HEK293T (cell line): Measurements from ENCODE around the gene FUT7.

Source experiments
- CTCF ChIA-PET: fragments of 350-600 bp; formaldehyde crosslinking; extraction: SDS; loops from one replicate; lab custom pipeline; 2021; ENCODE audit warnings: antibody characterized with exemption, inconsistent platforms; lab: Yijun Ruan, JAX
- POLR2A ChIA-PET: fragments of 350-600 bp; formaldehyde crosslinking; extraction: SDS; loops from one replicate; lab custom pipeline; 2020; ENCODE audit warnings: antibody characterized with exemption, inconsistent platforms; lab: Yijun Ruan, JAX
- DNase-seq: peaks from one replicate; pipeline ENCODE4 v3.0.0; 2012; ENCODE audit warnings: mixed read lengths; ENCODE audit errors: extremely low spot score
- ARNT ChIP-seq: fragments of 450-650 bp; IDR thresholded peaks from 2 replicates; pipeline ENCODE4 v1.6.1; 2017; ENCODE audit warnings: mild to moderate bottlenecking
- BHLHE40 ChIP-seq: fragments of 450-650 bp; IDR thresholded peaks from 2 replicates; pipeline ENCODE4 v1.6.1; 2016; ENCODE audit warnings: mild to moderate bottlenecking, moderate library complexity, borderline replicate concordance
- CTBP1 ChIP-seq: fragments of 450-650 bp; IDR thresholded peaks from 2 replicates; pipeline ENCODE4 v1.6.1; 2016; ENCODE audit warnings: borderline replicate concordance
- ELF4 ChIP-seq: fragments of 450-650 bp; IDR thresholded peaks from 2 replicates; pipeline ENCODE4 v1.6.1; 2017; ENCODE audit warnings: antibody characterized with exemption
- FOXA1 ChIP-seq: fragments of 450-650 bp; IDR thresholded peaks from 2 replicates; pipeline ENCODE4 v1.6.1; 2016; ENCODE audit warnings: mild to moderate bottlenecking
- FOXK2 ChIP-seq: fragments of 450-650 bp; IDR thresholded peaks from 2 replicates; pipeline ENCODE4 v1.6.1; 2016; ENCODE audit warnings: mild to moderate bottlenecking
- FOXM1 ChIP-seq: fragments of 450-650 bp; IDR thresholded peaks from 2 replicates; pipeline ENCODE4 v1.6.1; 2017; ENCODE audit warnings: mild to moderate bottlenecking, borderline replicate concordance
- HDGF ChIP-seq: fragments of 450-650 bp; IDR thresholded peaks from 2 replicates; pipeline ENCODE4 v1.6.1; 2017; ENCODE audit warnings: antibody characterized with exemption, borderline replicate concordance
- L3MBTL2 ChIP-seq: fragments of 450-650 bp; conservative IDR thresholded peaks from 2 replicates; pipeline ENCODE4 v1.6.1; 2016; ENCODE audit warnings: mild to moderate bottlenecking
- LEF1 ChIP-seq: fragments of 450-650 bp; IDR thresholded peaks from 2 replicates; pipeline ENCODE4 v1.6.1; 2017; ENCODE audit warnings: mild to moderate bottlenecking, borderline replicate concordance
- NFRKB ChIP-seq: fragments of 450-650 bp; IDR thresholded peaks from 2 replicates; pipeline ENCODE4 v1.6.1; 2016; ENCODE audit warnings: mild to moderate bottlenecking, moderate library complexity
- PKNOX1 ChIP-seq: fragments of 450-650 bp; IDR thresholded peaks from 2 replicates; pipeline ENCODE4 v1.6.1; 2016
- SP1 ChIP-seq: fragments of 450-650 bp; IDR thresholded peaks from 2 replicates; pipeline ENCODE4 v1.6.1; 2017
- SUZ12 ChIP-seq: fragments of 450-650 bp; IDR thresholded peaks from 2 replicates; pipeline ENCODE4 v1.6.1; 2016; ENCODE audit warnings: mild to moderate bottlenecking
- TARDBP ChIP-seq: fragments of 450-650 bp; IDR thresholded peaks from 2 replicates; pipeline ENCODE4 v1.6.1; 2016
- ZNF384 ChIP-seq: fragments of 450-650 bp; IDR thresholded peaks from 2 replicates; pipeline ENCODE4 v1.6.1; 2016

The FUT7 gene

GRCh38 chr9:137071282-137071681 is 39.4 kb upstream of the FUT7 start:
- POLR2A ChIA-PET: interaction anchor here (1.3 to 3.2 kb wide), 4 partner anchors 12 to 169 kb away, joined by 3 to 27 read pairs (median 6); partner anchors contain the start of gene MAN1B1
- CTCF ChIA-PET: interaction anchor here (1.2 to 2.4 kb wide), 4 partner anchors 13 to 42 kb away, joined by 3 to 11 read pairs (median 8); partner anchors contain the start of genes ABCA2 and NPDC1
- DNase-seq: no peak

GRCh38 chr9:137070906-137071275 is 39.0 kb upstream of the FUT7 start:
- 0 out of 2 replicates have a peak, but pooled peaks have one; percentile 1 for TF ChIP-seq L3MBTL2
- no peak for TF ChIP-seq TARDBP
- ChIA-PET CTCF (interaction anchor here (0.8 to 2.4 kb wide), 6 partner anchors 13 to 166 kb away, joined by 3 to 11 read pairs (median 6); partner anchors contain the start of genes ABCA2 and NPDC1), POLR2A (interaction anchor here (1.2 to 3.2 kb wide), 5 partner anchors 13 to 170 kb away, joined by 3 to 27 read pairs (median 5); partner anchors contain the start of gene MAN1B1)
- DNase-seq: no peak

More at GRCh38 chr9:137071282-137071681, 39.4 kb upstream of the FUT7 start:
- TF ChIP-seq L3MBTL2 (no peak), FOXK2 (no peak), ELF4 (no peak), ZNF384 (no peak), SP1 (no peak)

- ChIA-PET POLR2A (interaction anchor here (0.9 to 3.2 kb wide), 10 partner anchors 12 to 828 kb away, joined by 3 to 27 read pairs (median 4); partner anchors contain the start of gene MAN1B1), CTCF (interaction anchor here (0.8 to 2.4 kb wide), 7 partner anchors 12 to 166 kb away, joined by 3 to 11 read pairs (median 8); partner anchors contain the start of genes ABCA2 and NPDC1)
- DNase-seq: peak; percentile 93
- 0 out of 2 replicates have a peak, but pooled peaks have one; percentile 41 for TF ChIP-seq LEF1
- TF ChIP-seq ZNF384: peak; percentile 99
- peak; percentile 51; the same call in 1 of the 2 replicates for TF ChIP-seq FOXM1
- no peak for TF ChIP-seq TARDBP
- peak; percentile 48; the same call in 1 of the 2 replicates for TF ChIP-seq L3MBTL2
- TF ChIP-seq SUZ12: no peak
Observed at GRCh38 chr9:137070201-137070905, 38.5 kb upstream of the FUT7 start, which contains the start of gene SAPCD2. Gene SAPCD2, minus strand, starts transcription at chr9:137070557. Its CDS starts 97 bp downstream, at chr9:137070460.

GRCh38 chr9:137069508-137070091 is 37.7 kb upstream of the FUT7 start:
- CTCF ChIA-PET: interaction anchor here (1.9 to 2.4 kb wide), 4 partner anchors 11 to 167 kb away, joined by 4 to 10 read pairs (median 8); partner anchors contain the start of gene NPDC1
- no peak for DNase-seq
- POLR2A ChIA-PET: interaction anchor here (0.9 to 3.2 kb wide), 9 partner anchors 12 to 827 kb away, joined by 3 to 27 read pairs (median 4); partner anchors contain the start of gene MAN1B1
- TF ChIP-seq FOXK2 (no peak), FOXA1 (no peak), TARDBP (no peak), ELF4 (no peak), ARNT (no peak), NFRKB (no peak), FOXM1 (no peak), LEF1 (no peak), SP1 (no peak), HDGF (no peak), BHLHE40 (no peak), CTBP1 (no peak), ZNF384 (no peak), SUZ12 (no peak), PKNOX1 (no peak)

GRCh38 chr9:137068539-137069507 is 36.9 kb upstream of the FUT7 start:
- POLR2A ChIA-PET: interaction anchor here (0.7 to 3.2 kb wide), 6 partner anchors 17 to 172 kb away, joined by 3 to 27 read pairs (median 4); partner anchors contain the start of genes MAN1B1 and TUBB4B
- TF ChIP-seq HDGF (no peak), BHLHE40 (no peak)
- CTCF ChIA-PET: interaction anchor here (0.9 to 2.8 kb wide), 12 partner anchors 8 to 168 kb away, joined by 4 to 16 read pairs (median 8); partner anchors contain the start of genes MAN1B1, NPDC1 and UAP1L1
- DNase-seq: no peak

- no peak for TF ChIP-seq CTBP1
- TF ChIP-seq FOXM1: no peak
- no peak for TF ChIP-seq FOXK2
- no peak for TF ChIP-seq ELF4
- TF ChIP-seq ZNF384: no peak
- TF ChIP-seq SP1: no peak
- no peak for TF ChIP-seq L3MBTL2
- no peak for TF ChIP-seq FOXA1
- DNase-seq: peak; percentile 86
- POLR2A ChIA-PET: interaction anchor here (0.7 to 1.0 kb wide), 3 partner anchors 18 to 173 kb away, joined by 3 to 4 read pairs (median 4); partner anchors contain the start of gene TUBB4B
- CTCF ChIA-PET: interaction anchor here (0.6 to 2.8 kb wide), 12 partner anchors 9 to 121 kb away, joined by 3 to 16 read pairs (median 6); partner anchors contain the start of genes MAN1B1 and UAP1L1
Observed at GRCh38 chr9:137067860-137068538, 36.1 kb upstream of the FUT7 start.
